Stimulated activated CD4-positive, alpha-beta T cell treated with anti-CD3 and anti-CD28 coated beads, Interleukin-1b, Interleukin-23, amount 100 ng/mL, for 24 hours (primary cell): ENCODE measurements around the gene ARL8A.
"Not testable (repeated sequence)": the region's sequence is repeated elsewhere in the genome, so short reads cannot be mapped to it uniquely, and the experiment has no call there.

Experiments
- DNase-seq, 4 experiments: peaks; one replicate each; pipeline ENCODE4 v3.0.0-alpha.2; 2020; ENCODE audit warnings: low read depth in 4 of 4, low spot score in 1 of 4

Gene ARL8A

GRCh38 chr1:202159534-202160371 is 15.2 kb upstream of the ARL8A start:
- peak in 2 of 4 experiments; percentile 67 to 71 for DNase-seq

GRCh38 chr1:202158810-202159533 is 14.4 kb upstream of the ARL8A start:
- DNase-seq: no peak

- no peak for DNase-seq
Observed at GRCh38 chr1:202157945-202158344, 13.4 kb upstream of the ARL8A start.

GRCh38 chr1:202156590-202156989 is 12.1 kb upstream of the ARL8A start:
- no peak for DNase-seq

- no peak for DNase-seq
Observed at GRCh38 chr1:202155478-202156021, 11.0 kb upstream of the ARL8A start.

GRCh38 chr1:202154766-202155477 is 10.4 kb upstream of the ARL8A start:
- no peak for DNase-seq

- DNase-seq: no peak
Observed at GRCh38 chr1:202154148-202154765, 9.7 kb upstream of the ARL8A start.

- no peak for DNase-seq
Observed at GRCh38 chr1:202153284-202153683, 8.7 kb upstream of the ARL8A start.

- DNase-seq: no peak
Observed at GRCh38 chr1:202152399-202152798, 7.9 kb upstream of the ARL8A start.

- DNase-seq: no peak
Observed at GRCh38 chr1:202151045-202151444, 6.5 kb upstream of the ARL8A start.

- DNase-seq: no peak
Observed at GRCh38 chr1:202150602-202151001, 6.1 kb upstream of the ARL8A start.

GRCh38 chr1:202150187-202150586 is 5.7 kb upstream of the ARL8A start:
- no peak for DNase-seq

GRCh38 chr1:202149566-202149965 is 5.0 kb upstream of the ARL8A start:
- no peak for DNase-seq

- no peak for DNase-seq
Observed at GRCh38 chr1:202148391-202148790, 3.9 kb upstream of the ARL8A start.

GRCh38 chr1:202146993-202147392 is 2.5 kb upstream of the ARL8A start:
- no peak for DNase-seq

- DNase-seq: no peak
Observed at GRCh38 chr1:202146279-202146678, 1.7 kb upstream of the ARL8A start.

GRCh38 chr1:202145744-202146140 is 1.2 kb upstream of the ARL8A start:
- not testable (repeated sequence) for DNase-seq

- no peak for DNase-seq
Observed at GRCh38 chr1:202145068-202145743, 669 bp upstream of the ARL8A start.

GRCh38 chr1:202143768-202144401 is 652 bp downstream of the ARL8A start:
- DNase-seq: no peak
